ENCODE measurements around the gene PSORS1C1. TPM values are rescaled to one million over a fixed set of nuclear protein-coding genes. Genes with fewer than 3 reads are reported as not detected.

The PSORS1C1 gene
- total RNA-seq, 2 experiments from 2014 or later, result not detected

DNA sequence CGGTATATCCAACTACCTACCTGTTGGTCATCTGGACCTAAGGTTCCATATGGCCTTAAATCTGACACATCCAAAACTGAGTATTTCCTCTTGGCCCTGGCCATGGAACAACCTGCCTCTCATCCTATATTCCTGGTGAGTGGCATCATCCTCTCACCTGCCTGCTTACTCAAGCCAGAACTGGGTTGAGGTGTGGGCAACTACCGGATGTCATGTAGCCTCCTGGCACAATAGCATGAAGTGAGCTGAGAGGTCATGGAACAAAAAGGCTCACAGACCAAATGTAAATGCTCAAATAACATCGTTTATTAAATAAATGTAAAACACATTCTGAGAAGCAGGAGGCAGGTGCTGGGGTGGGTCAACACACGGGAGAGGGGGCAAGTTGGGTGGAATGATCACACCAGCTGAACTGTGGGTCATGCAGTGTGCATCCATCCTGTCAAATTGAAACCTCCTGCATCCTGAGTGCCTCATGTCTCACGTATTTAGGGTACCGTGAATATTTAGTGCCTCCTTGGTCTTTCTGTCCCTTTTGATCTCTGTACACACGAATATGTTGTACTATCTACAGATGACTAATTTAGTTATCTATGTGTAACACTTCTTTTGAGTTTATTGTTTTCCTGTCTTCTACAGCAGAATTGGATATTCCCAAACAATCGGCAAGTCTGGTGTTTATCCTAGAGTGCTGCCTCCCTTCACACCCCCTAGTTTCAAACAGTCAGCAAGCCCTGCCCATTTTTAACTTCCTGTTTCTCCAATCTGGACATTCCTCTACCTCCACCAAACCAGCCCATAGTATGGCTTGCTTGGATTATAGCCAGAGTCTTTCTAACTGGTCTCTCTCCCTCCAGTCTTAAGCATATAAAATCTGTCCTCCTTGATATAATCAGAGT lies 63.8 kb downstream of the PSORS1C1 start:
- Histone ChIP-seq H3K36me3 (ENCODE audit: insufficient read depth, low read length) (no peaks in the 10 kb centered on the region), H3K4me1 (ENCODE audit: insufficient read depth, low read length) (peaks cover 19% of the 10 kb centered on the region), H3K27me3 (ENCODE audit: control insufficient read depth in 1 of 2, insufficient read depth in 2 of 2, low read length in 2 of 2) (no peaks in the 10 kb centered on the region), H3K4me3 (ENCODE audit: low read length) (no peak overlapping the region), H3K9me3 (ENCODE audit: control insufficient read depth in 1 of 2, insufficient read depth in 1 of 2, low read length in 2 of 2) (no peaks in the 10 kb centered on the region), H3K27ac (ENCODE audit: low read depth in 1 of 2, low read length in 2 of 2) (no peak overlapping the region)
- POLR2A ChIA-PET, result no interaction called here
- intact Hi-C loops (cut with DNase I, micrococcal nuclease), result loop anchor here in 1 of 2 experiments (5.0 kb wide), 1 partner anchor 36 kb away; no protein-coding TSS in a partner anchor
- ATAC-seq (ENCODE audit: poor library complexity) (no peak), DNase-seq (peak in 1 of 14 experiments; percentile 32)
- Mint-ChIP-seq H3K9me3 (no peaks in the 10 kb centered on the region), H3K27ac (no peak overlapping the region), H3K27me3 (no peaks in the 10 kb centered on the region), H3K36me3 (ENCODE audit: low read depth) (no peaks in the 10 kb centered on the region), H3K4me3 (no peak overlapping the region), H3K4me1 (ENCODE audit: low read depth) (peaks cover 22% of the 10 kb centered on the region)
- TF ChIP-seq, protein P1, sequence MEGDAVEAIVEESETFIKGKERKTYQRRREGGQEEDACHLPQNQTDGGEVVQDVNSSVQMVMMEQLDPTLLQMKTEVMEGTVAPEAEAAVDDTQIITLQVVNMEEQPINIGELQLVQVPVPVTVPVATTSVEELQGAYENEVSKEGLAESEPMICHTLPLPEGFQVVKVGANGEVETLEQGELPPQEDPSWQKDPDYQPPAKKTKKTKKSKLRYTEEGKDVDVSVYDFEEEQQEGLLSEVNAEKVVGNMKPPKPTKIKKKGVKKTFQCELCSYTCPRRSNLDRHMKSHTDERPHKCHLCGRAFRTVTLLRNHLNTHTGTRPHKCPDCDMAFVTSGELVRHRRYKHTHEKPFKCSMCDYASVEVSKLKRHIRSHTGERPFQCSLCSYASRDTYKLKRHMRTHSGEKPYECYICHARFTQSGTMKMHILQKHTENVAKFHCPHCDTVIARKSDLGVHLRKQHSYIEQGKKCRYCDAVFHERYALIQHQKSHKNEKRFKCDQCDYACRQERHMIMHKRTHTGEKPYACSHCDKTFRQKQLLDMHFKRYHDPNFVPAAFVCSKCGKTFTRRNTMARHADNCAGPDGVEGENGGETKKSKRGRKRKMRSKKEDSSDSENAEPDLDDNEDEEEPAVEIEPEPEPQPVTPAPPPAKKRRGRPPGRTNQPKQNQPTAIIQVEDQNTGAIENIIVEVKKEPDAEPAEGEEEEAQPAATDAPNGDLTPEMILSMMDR (IDR thresholded peaks at IDR 0.05), result no peak
- CTCF ChIA-PET, result no interaction called here

DNA sequence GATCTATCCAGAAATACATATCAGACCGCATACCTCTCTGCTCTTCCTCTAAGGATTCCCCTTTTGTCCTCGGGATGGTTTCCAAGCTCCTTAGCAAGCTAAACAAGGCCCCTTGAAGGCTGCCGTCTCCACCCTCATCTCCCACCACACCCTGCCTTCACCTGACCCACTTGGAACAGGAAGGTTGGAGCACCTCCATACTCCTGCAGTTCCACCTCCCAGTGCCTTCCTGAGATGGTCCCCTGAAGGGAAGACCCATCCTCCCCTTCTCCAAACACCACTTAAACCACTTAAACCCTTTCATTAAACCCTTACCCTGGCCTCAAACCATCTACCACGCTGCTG lies 64.4 kb downstream of the PSORS1C1 start:
- no peaks in the 10 kb centered on the region for H3K9me3 Mint-ChIP-seq
- Histone ChIP-seq H3K4me3 (ENCODE audit: low read length) (no peak overlapping the region), H3K9me3 (ENCODE audit: control insufficient read depth in 1 of 2, insufficient read depth in 1 of 2, low read length in 2 of 2) (no peaks in the 10 kb centered on the region), H3K4me1 (ENCODE audit: insufficient read depth, low read length) (peaks cover 19% of the 10 kb centered on the region), H3K27ac (ENCODE audit: low read depth in 1 of 2, low read length in 2 of 2) (no peak overlapping the region), H3K36me3 (ENCODE audit: insufficient read depth, low read length) (no peaks in the 10 kb centered on the region), H3K27me3 (ENCODE audit: control insufficient read depth in 1 of 2, insufficient read depth in 2 of 2, low read length in 2 of 2) (no peaks in the 10 kb centered on the region)
- intact Hi-C loops (cut with DNase I, micrococcal nuclease), result loop anchor here in 1 of 2 experiments (5.0 kb wide), 1 partner anchor 37 kb away; no protein-coding TSS in a partner anchor
- no peak overlapping the region for H3K4me3 Mint-ChIP-seq
- TF ChIP-seq, protein P1 (IDR thresholded peaks at IDR 0.05), result no peak
- CTCF ChIA-PET, result no interaction called here
- H3K4me1 Mint-ChIP-seq (ENCODE audit: low read depth), result peaks cover 22% of the 10 kb centered on the region
- H3K27ac Mint-ChIP-seq, result no peak overlapping the region
- DNase-seq (no peak), ATAC-seq (ENCODE audit: poor library complexity) (no peak)
- POLR2A ChIA-PET, result no interaction called here
- no peaks in the 10 kb centered on the region for H3K36me3 Mint-ChIP-seq (ENCODE audit: low read depth)
- no peaks in the 10 kb centered on the region for H3K27me3 Mint-ChIP-seq

DNA sequence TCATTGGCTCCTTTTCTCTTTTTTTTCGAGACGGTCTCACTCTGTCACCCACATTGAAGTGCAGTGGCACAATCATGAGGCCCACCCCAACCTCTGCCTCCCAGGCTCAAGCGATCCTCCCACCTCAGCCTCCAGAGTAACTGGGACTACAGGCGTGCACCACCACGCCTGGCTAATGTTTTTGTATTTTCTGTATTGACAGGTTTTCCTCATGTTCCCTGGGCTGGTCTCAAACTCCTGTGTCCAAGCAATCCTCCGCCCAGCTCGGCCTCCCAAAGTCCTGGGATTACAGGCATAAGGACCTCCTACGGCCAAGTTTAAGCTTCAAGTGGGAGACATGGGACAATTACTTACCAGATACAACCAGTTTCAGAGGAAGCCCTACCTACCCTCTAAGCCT lies 65.3 kb downstream of the PSORS1C1 start:
- Mint-ChIP-seq H3K27me3 (no peaks in the 10 kb centered on the region), H3K4me1 (ENCODE audit: low read depth) (peaks cover 22% of the 10 kb centered on the region), H3K27ac (no peak overlapping the region), H3K4me3 (peak overlapping the region; percentile 93), H3K9me3 (no peaks in the 10 kb centered on the region), H3K36me3 (ENCODE audit: low read depth) (no peaks in the 10 kb centered on the region)
- no peaks in the 10 kb centered on the region for H3K36me3 ChIP-seq (ENCODE audit: insufficient read depth, low read length)
- ChIA-PET CTCF (no interaction called here), POLR2A (interaction anchor here (1.1 kb wide), 1 partner anchor 89 kb away, joined by 3 read pairs; no protein-coding TSS in a partner anchor)
- H3K27ac ChIP-seq (ENCODE audit: low read depth in 1 of 2, low read length in 2 of 2), result no peak overlapping the region
- DNase-seq (no peak), ATAC-seq (ENCODE audit: poor library complexity) (no peak)
- H3K27me3 ChIP-seq (ENCODE audit: control insufficient read depth in 1 of 2, insufficient read depth in 2 of 2, low read length in 2 of 2), result no peaks in the 10 kb centered on the region
- H3K4me3 ChIP-seq (ENCODE audit: low read length), result peak overlapping the region; percentile 64
- TF ChIP-seq, protein P1 (IDR thresholded peaks at IDR 0.05), result no peak
- H3K9me3 ChIP-seq (ENCODE audit: control insufficient read depth in 1 of 2, insufficient read depth in 1 of 2, low read length in 2 of 2), result no peaks in the 10 kb centered on the region
- intact Hi-C loops (cut with DNase I, micrococcal nuclease), result loop anchor here in 1 of 2 experiments (5.0 kb wide), 1 partner anchor 38 kb away; no protein-coding TSS in a partner anchor
- H3K4me1 ChIP-seq (ENCODE audit: insufficient read depth, low read length), result peaks cover 19% of the 10 kb centered on the region
